ENCODE measurements around the gene CABP4.

Gene CABP4

DNA sequence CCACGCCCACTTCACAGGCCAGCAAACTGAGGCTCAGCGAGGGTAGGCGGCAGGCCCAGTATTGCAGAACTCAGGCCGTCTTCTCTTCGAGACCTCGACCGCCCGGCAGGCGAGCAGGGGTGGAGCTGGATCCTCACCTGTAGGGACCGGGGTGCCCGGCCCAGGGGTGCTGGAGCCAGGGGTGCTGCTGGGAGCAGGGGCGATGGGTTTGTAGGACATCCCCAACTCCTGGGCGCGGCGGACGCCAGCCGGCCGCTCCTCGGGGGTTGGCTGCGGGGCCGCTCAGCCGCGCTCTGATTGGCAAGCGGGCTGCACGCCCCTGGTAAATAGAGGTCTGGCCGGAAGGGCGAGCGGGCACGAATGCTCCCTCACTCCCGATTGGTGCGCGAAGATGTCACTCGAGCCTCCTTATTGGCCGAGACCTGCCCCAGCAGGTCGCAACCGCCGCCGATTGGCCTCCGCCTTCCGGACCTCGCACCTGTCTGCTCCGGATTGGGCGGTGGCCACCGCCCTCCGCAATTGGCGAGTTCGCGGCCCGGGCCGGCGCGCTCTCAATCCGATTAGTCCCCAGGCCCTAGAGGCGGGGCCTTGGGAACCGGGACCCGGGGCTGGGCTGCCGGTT lies 52.8 kb downstream of the CABP4 start, which contains the start of gene CDK2AP2:
Gene CDK2AP2 (minus strand): TSS at position 299 of the 622 bp plus-strand sequence. CDS start 80 bp downstream, at position 219.
- H3K27me3 ChIP-seq (ENCODE audit: insufficient read depth, poor library complexity, severe bottlenecking) = no peaks in the 10 kb centered on the region
- H3K27ac ChIP-seq (ENCODE audit: poor library complexity, severe bottlenecking) = peak within 1 kb of the TSS; percentile 96
- H3K4me1 ChIP-seq (ENCODE audit: insufficient read depth, poor library complexity, severe bottlenecking) = peaks cover 10% of the 10 kb centered on the region
- peaks cover 12% of the 10 kb centered on the region for H3K36me3 ChIP-seq (ENCODE audit: low read depth)
- DNase-seq (ENCODE audit: low spot score) (peak; percentile 100), ATAC-seq (ENCODE audit: low read depth) (peak; percentile 78)
- H3K9me3 ChIP-seq (ENCODE audit: severe bottlenecking) = no peaks in the 10 kb centered on the region
- peak within 1 kb of the TSS; percentile 66 for H3K4me3 ChIP-seq (ENCODE audit: severe bottlenecking)
- TF ChIP-seq, protein P1, sequence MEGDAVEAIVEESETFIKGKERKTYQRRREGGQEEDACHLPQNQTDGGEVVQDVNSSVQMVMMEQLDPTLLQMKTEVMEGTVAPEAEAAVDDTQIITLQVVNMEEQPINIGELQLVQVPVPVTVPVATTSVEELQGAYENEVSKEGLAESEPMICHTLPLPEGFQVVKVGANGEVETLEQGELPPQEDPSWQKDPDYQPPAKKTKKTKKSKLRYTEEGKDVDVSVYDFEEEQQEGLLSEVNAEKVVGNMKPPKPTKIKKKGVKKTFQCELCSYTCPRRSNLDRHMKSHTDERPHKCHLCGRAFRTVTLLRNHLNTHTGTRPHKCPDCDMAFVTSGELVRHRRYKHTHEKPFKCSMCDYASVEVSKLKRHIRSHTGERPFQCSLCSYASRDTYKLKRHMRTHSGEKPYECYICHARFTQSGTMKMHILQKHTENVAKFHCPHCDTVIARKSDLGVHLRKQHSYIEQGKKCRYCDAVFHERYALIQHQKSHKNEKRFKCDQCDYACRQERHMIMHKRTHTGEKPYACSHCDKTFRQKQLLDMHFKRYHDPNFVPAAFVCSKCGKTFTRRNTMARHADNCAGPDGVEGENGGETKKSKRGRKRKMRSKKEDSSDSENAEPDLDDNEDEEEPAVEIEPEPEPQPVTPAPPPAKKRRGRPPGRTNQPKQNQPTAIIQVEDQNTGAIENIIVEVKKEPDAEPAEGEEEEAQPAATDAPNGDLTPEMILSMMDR (IDR thresholded peaks at IDR 0.05; ENCODE audit: poor library complexity, severe bottlenecking) = no peak

DNA sequence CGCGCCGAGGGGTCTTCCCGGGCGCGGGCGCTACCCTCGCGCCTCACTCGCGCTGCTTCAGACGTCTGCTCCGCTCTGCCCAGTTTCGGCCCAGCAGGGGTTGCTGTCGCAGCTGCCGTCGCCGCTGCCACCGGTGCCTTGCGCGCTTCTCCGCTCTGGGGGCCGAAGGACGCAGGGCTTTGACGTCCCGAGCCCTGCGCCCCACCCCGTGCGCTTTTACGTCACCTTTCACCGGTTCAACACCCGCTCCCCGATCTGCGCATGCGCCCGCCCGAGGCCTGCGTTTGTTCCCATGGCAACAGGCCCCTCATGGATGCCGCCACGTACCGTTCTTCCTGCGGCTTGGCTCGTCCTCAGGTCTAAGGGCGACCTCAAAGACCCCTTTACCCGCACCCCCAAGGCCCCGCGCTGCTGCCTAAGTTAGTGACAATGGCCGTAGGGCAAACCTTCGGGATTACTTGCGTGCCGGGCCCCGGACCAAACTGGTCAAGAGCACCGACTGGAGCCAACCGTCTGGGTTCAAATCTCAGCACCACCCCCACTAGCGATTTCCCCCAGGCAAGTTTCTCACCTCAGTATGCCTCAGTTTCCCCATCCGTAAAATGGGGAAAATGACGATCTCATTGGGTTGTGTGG lies 53.5 kb downstream of the CABP4 start:
- Histone ChIP-seq H3K36me3 (ENCODE audit: low read depth) (peaks cover 12% of the 10 kb centered on the region), H3K27ac (ENCODE audit: poor library complexity, severe bottlenecking) (peak overlapping the region; percentile 96), H3K4me1 (ENCODE audit: insufficient read depth, poor library complexity, severe bottlenecking) (peaks cover 10% of the 10 kb centered on the region), H3K27me3 (ENCODE audit: insufficient read depth, poor library complexity, severe bottlenecking) (no peaks in the 10 kb centered on the region), H3K9me3 (ENCODE audit: severe bottlenecking) (no peaks in the 10 kb centered on the region), H3K4me3 (ENCODE audit: severe bottlenecking) (peak overlapping the region; percentile 66)
- ATAC-seq (ENCODE audit: low read depth) (peak; percentile 6), DNase-seq (ENCODE audit: low spot score) (peak; percentile 99)
- TF ChIP-seq, protein P1 (IDR thresholded peaks at IDR 0.05; ENCODE audit: poor library complexity, severe bottlenecking) = no peak

DNA sequence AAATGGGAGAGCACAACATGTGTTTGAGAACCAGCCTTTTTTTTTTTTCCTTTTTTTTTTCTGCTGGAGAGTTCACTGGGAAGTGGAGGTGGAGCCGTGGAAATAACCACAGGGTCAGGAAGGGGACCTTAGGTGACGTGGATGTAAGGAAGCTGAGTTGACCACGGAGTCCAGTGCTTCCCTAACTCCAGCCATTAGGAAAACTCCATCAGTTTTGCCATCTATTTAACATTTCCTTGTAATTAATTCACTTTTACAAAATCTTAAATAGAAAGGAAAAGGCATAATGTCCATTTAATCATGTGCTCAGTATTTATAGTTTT lies 54.8 kb downstream of the CABP4 start:
- no peaks in the 10 kb centered on the region for H3K9me3 ChIP-seq (ENCODE audit: severe bottlenecking)

More for the DNA sequence above, 54.8 kb downstream of the CABP4 start:
- TF ChIP-seq, protein P1 (IDR thresholded peaks at IDR 0.05; ENCODE audit: poor library complexity, severe bottlenecking) = no peak
- H3K27ac ChIP-seq (ENCODE audit: poor library complexity, severe bottlenecking) = no peak overlapping the region
- DNase-seq (ENCODE audit: low spot score) (no peak), ATAC-seq (ENCODE audit: low read depth) (no peak)
- H3K4me1 ChIP-seq (ENCODE audit: insufficient read depth, poor library complexity, severe bottlenecking) = peaks cover 10% of the 10 kb centered on the region
- H3K27me3 ChIP-seq (ENCODE audit: insufficient read depth, poor library complexity, severe bottlenecking) = no peaks in the 10 kb centered on the region
- peaks cover 12% of the 10 kb centered on the region for H3K36me3 ChIP-seq (ENCODE audit: low read depth)
- no peak overlapping the region for H3K4me3 ChIP-seq (ENCODE audit: severe bottlenecking)

All from RWPE2 (cell line).